NCI-H1694 treated with DMSO at 0.1 percent for 48 hours (cell line): ENCODE measurements around the gene SPEF1.
"Not testable (repeated sequence)": the region's sequence is repeated elsewhere in the genome, so short reads cannot be mapped to it uniquely, and the experiment has no call there.

Experiments used
- DNase-seq: peaks from one replicate; lab custom pipeline; 2025; lab: John Stamatoyannopoulos, UW

SPEF1 gene

DNA sequence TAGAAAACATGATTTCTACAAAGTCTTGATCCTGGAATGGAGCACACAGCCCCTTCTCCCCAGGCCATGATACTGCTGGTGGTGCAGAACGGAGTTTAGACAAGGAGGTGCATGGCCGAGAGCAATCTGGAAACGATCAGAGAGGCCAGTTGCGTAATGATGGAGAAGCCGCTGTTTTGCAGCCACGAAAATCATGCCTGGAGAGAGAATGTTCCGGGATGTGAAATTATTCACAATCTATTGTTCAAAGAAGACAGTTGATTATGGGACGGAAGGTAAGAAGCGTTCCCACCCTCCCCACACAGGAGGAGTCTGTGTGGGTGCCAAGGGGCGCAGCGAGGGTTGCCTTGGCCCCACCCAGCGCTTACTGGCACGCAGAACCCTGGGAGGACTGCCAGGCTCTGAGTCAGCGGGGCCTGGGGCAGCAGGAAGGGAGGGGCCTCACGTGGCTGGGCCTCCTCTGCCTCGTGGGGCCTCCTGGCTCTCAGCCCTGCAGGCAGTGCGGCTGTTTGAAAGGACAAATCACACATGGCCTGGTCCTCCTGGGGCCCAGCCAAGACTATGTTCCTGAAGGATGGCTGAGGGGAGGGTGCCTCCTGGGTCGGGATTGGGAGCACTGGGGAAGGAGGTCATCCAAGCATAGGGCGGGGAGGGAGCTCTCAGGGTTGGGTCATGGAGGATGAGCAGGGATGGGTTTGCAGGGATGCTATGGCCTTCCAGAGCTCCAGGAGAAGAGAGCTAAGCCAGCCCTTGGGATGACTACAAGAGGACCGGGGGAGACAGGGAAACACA, 30.4 kb upstream of the SPEF1 start:
- peak; percentile 95 for DNase-seq

DNA sequence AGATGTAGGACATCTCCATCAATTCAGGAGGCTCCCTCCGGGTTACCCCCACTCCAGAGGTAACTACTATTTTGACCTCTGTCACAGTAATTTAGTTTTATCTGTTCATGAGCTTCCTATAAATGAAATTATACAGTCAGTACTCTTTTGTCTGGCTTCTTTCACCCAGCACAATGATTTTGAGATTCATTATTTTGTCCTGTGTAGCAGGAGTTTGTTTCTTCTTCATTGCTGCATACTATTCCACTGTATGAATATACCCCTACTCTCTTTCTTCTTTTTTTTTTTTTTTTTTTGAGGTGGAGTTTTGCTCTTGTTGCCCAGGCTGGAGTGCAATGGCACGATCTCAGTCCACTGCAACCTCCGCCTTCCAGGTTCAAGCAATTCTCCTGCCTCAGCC, 27.3 kb upstream of the SPEF1 start:
- DNase-seq: no peak

DNA sequence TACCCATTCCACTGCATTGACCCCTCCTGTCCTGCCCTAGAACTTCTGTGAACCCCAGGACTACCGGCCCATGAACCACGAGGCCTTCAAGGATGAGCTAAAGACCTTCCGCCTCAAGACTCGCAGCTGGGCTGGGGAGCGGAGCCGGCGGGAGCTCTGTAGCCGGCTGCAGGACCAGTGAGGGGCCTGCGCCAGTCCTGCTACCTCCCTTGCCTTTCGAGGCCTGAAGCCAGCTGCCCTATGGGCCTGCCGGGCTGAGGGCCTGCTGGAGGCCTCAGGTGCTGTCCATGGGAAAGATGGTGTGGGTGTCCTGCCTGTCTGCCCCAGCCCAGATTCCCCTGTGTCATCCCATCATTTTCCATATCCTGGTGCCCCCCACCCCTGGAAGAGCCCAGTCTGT, 23.5 kb upstream of the SPEF1 start:
- no peak for DNase-seq

DNA sequence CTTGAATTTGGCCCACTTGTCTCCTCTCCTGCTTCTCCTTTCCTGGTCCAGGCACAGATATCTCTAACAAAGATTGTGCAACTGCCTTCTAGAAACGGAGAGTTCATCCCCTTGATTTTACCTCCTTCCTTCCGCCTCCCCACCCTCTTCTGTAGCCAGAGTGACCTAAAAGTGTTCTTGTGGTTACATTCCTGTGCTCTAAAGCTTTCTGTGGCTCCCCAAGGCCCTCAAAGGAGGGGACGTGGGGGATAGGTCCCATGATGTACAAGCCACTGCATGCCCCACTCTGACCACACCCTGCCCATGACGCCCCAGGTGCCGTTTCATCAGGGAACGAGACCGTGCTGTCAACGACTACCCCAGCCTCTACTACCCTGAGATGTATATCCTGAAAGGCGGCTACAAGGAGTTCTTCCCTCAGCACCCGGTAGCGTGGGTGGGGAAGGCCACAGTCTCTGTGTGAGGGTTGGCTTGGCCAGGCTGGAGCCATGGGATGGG, 23.1 kb upstream of the SPEF1 start:
- DNase-seq: no peak

DNA sequence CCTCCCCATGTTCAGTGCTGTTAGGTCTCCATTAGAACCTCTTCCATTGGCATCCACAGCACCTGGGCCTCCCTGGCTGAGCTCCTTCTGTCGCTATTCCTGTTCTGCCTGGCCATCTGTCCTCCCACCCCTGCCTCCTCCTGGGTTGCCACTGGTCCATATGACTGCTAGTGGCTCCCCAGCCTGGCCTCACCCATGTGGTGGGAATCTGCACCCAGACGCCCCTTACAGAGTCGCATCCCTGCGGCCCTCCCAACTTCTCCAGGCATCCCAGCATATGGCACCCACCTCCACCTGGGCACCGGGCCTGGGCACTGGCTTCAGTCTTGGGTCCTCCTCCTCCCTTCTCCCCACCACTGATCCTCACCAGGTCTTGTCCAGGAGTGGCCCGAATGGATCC, 22.6 kb upstream of the SPEF1 start:
- DNase-seq: no peak

DNA sequence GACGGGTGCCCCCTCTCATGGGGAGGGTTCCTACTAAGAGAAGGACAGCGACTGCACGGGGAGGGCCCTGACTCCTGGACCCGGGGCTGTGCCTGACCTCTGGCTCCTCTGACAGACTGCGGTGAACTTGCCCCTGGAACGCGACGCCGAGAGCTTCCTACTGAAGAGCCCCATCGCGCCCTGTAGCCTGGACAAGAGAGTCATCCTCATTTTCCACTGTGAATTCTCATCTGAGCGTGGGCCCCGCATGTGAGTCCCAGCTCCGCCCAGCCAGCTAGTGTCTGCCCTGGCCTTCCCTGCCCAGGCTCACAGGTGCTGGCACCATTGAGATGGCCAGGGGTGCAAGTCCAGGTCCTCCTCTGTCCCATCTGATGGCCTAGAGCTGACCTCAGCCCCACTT, 22.0 kb upstream of the SPEF1 start:
- DNase-seq: no peak

DNA sequence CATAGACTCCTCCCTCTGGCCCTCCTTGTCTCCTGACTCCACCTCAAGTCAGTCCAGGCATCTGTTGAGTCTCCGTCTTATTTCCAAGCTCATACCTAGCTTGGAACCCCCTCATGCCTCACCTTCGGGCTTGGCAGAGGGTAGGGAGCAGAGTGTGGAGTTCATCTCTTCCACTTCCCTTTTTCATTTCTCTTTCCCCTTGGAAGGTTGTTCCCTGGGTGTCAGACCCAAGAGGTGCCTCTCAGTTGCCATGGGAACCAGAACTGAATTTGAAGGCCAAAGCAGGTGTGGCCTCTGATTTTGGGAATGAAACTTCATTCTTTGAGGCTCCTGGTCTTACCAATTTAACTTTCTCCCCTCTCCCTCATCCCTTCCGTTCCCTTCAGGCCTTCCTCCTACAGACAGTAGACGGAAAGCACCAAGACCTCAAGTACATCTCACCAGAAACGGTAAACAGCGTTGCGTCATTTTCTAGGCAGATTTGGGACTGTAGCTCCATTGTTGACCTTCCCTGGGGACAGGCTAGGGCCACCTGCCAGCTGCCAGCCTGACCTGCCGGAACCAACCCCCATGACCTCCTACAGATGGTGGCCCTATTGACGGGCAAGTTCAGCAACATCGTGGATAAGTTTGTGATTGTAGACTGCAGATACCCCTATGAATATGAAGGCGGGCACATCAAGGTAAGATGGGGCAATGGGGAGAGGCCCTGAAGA, 21.4 kb upstream of the SPEF1 start:
- no peak for DNase-seq

DNA sequence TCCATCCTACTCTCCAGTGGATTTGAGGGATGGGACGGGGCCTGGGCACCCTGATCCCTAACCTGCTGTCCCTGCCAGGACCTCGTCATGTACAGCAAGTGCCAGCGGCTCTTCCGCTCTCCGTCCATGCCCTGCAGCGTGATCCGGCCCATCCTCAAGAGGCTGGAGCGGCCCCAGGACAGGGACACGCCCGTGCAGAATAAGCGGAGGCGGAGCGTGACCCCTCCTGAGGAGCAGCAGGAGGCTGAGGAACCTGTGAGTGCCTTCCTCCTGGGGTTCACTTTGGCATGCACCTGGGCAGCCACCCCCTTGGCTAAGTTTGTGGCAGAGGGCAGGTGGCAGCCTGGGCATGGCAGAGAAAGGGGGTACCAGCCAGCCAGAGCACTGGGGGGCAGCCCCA, 20.6 kb upstream of the SPEF1 start:
- DNase-seq: no peak

DNA sequence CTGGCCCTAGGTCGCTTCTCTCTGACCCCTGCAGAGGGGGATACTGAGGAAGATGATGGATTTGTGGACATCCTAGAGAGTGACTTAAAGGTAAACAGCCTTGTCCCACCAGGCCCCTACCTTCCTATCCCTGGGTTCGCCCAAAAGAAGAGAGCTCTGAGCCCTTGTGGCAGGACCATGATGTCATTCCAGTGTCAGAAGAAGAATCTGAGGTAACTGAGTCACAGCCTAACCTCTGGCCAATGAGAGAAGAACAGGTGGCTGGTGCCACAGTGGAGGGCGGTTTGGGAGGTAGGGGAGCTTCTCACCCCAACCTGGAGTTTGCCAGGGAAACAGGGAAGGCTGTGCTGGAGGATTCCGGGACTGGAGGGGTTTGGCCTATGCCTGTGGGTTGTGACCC, 20.1 kb upstream of the SPEF1 start:
- DNase-seq: no peak

DNA sequence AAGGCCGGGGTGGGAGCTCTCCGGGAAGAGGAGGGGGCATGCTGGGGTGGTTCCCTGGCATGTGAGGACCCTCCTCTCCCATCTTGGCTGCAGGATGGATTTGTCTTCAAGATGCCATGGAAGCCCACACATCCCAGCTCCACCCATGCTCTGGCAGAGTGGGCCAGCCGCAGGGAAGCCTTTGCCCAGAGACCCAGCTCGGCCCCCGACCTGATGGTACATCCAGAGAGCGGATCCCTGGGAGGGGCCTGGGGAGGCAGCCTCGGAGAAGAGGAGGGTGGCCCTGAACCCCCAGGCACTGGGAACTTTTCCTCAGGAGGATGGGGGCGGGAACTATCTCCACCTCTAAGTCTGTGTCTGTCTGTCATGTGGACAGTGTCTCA, 19.6 kb upstream of the SPEF1 start:
- DNase-seq: no peak

DNA sequence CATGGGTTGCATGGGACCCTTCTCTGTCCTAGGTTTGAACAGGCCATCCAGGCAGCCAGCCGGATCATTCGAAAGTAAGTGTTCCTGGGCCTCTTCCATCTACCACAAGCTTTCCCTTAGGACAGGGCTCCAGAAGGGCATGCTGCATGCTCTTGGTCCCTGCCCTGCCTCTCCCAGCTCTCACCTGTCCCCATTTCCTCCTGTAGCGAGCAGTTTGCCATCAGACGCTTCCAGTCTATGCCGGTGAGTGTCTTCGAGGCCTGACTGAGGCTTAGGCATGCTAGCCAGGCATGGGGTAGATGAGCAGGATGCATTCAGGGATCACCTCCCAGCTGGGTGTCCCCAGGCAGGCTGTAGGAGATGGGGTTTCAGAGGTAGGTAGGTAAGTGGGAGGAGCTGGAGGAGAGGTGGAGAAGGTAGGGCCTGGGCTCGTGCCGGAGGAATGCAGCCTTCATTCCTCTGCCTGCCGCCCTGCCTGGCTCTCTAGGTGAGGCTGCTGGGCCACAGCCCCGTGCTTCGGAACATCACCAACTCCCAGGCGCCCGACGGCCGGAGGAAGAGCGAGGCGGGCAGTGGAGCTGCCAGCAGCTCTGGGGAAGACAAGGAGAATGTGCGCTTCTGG, 19.1 kb upstream of the SPEF1 start:
- DNase-seq: no peak

DNA sequence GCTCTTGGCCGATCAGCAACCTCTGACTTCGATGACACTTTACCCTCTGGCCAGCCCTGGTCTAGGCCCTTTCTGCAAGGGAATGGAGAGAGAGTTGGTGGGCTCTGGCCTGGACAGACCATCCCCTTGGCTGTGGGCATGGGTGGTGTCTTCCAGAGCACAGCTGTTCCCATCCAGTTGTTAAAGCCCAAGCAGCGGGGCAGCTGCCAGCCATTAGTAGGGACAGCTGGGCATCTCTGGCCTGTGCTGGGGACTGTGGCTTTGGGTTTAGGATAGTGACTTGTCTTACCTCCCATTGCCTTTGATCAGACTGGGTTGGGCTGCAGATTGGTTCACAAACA, 17.6 kb upstream of the SPEF1 start:
- no peak for DNase-seq

DNA sequence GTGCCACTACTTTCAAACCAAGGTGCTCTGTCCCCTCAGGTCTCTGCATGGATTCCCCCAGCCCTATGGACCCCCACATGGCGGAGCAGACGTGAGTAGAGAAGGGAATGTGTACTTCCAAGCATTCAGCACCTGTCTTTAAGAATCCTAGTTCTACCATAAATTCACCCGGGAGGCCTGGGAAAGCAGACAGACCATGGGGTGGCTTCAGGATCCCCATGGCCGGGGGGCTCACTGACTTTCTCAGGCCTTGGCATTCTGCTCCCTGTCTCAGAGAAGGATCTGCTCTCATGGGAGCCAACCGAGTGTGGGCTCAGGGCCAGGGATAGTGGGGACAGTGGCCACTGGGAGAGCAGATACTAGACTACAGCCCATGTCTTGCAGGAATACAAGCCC, 17.1 kb upstream of the SPEF1 start:
- no peak for DNase-seq

DNA sequence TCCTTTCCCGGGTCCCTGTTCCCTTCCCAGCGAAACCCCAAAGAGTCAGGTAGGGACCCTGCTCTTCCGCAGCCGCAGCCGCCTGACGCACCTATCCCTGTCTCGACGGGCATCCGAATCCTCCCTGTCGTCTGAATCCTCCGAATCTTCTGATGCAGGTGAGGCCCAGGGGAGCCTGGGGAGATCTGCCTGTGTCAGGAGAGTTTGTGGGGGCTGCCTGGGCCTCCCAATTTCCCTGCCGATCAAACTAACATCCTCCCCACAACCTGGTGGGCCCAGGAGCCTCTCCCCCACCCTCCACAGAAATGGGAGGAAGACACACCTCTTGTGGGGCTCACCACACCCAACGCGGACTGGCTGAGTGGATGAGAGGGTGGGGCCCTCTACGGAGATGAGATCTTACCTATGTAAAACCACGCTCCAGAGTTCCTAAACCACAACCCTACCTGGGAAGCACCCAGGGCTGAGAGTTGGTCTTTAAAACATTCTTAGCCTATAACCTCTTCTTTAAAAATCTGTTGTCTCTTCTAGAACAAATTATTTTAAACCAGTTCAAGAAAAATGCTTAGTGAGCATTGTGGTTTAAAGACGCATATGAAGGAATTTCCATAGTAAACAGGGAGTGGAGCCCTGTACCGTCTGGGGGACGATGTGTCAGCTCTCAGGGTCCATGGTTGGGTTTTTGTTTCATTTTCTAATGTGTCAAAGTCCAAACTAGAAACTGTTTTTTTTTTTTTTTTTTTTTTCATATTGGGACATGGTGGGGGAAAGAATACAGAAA, 16.5 kb upstream of the SPEF1 start:
- DNase-seq: no peak

DNA sequence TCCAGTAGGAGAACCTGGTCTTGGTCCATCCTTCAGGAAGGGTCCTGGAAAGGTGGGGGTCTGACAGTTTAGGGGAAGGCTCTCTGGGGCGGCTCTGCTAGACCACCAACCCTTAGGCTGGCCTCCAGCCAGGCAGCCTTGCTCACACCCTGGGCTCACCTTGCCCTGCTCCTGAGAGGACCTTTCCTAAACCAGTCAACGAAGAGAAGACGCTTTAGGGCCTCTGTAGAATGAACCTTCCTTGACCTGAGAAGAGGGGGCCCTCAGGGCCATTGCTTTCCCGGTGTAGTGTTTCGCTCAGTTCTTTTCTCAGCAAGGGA, 15.9 kb upstream of the SPEF1 start:
- no peak for DNase-seq

DNA sequence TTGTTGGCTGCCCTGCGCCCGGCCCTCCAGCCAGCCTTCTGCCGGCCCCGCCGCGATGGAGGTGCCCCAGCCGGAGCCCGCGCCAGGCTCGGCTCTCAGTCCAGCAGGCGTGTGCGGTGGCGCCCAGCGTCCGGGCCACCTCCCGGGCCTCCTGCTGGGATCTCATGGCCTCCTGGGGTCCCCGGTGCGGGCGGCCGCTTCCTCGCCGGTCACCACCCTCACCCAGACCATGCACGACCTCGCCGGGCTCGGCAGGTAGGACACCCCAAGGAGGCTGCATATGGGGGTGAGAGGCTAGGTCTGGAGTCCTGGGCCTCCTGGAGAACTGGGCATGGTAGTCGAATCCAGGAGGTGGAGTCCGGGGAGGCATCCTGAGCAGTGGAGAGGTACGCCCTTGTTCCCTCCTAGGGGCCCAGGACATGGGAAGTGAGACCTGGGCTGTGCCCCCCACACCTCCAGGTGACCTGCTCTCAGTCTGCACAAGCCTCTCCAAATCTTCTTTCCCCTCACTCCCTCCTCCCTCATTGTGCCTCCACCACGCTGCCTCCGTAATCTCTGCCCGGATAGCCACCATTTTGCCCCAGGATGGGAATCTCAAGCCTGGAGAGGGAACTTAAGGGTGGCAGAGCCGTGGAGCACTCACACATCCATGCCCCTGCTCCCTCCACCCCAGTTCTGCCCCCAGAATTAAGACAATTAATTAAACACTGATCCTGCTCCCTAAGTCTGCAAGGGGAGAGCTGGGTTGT, 15.4 kb upstream of the SPEF1 start:
- no peak for DNase-seq

DNA sequence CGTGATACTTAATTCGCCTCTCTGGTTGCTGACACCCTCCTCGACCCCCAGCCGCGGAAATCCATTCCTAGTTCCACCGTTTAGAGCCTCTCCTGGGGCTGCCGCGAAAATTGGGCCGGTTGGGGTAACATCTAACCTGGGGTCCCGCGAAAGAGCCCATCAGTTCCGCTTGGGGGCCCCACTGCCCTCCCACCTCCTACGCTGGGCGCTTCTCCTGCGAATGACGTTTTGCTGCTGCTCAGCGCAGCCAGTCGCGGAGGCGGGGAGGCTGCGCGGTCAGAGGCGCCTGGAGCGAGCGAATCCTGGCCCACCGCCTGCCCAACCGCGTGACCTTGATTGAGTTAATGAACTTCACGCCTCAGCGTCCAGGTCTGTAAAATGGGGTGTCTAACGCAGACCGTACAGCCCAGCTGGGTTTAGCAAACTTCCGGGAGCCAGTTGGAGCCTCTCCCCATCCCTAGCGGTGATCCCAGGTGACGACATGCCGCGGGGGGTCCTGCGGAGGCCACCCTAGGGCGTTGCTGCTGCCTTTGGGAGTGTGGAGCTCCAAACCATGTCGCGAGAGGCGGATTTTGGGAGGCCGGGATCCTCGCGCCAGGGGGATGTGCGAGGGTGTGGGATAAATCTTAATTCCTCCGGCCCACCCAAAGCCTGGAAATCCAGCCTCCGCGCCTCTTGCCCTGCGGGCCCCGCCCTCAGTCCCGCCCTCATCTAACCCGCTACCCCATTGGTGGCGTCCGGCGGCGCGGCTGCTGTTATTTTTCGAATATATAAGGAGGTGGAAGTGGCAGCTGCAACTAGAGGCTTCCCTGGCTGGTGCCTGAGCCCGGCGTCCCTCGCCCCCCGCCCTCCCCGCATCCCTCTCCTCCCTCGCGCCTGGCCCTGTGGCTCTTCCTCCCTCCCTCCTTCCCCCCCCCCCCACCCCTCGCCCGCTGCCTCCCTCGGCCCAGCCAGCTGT, 14.5 kb upstream of the SPEF1 start, which contains the start of gene CDC25B:
TSS of gene CDC25B (plus strand) at position 800 of the 958 bp plus-strand sequence. CDS start 222 bp downstream, outside the sequence.
- DNase-seq: peak; percentile 90

DNA sequence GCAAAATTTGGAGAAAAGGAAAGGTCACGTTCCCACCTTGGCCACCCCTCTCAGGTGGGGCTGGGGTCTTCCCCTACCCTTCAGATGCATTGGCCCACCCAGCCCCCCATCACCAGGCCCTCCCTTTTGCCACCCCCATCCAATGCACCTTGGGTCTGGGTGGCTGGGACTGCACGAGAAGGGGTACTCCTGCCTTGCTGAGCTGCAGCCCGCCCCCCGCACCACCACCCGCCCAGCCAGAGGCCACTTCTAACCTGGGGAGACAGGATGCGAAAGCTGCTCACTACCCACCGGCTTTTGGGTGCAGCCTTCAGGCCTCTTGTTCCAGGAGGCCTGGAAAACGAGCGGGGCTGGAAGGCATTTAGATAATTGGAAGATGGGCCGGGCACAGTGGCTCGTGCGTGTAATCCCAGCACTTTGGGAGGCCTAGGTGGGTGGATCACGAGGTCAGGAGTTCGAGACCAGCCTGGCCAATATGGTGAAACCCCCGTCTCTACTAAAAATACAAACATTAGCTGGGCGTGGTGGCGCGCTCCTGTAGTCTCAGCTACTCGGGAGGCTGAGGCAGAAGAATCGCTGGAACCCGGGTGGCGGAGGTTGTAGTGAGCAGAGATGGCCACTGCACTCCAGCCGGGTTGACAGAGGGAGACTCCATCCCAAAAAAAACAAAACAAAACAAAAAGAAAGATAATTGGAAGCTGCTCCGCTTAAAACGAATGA, 13.6 kb upstream of the SPEF1 start:
- DNase-seq: no peak

DNA sequence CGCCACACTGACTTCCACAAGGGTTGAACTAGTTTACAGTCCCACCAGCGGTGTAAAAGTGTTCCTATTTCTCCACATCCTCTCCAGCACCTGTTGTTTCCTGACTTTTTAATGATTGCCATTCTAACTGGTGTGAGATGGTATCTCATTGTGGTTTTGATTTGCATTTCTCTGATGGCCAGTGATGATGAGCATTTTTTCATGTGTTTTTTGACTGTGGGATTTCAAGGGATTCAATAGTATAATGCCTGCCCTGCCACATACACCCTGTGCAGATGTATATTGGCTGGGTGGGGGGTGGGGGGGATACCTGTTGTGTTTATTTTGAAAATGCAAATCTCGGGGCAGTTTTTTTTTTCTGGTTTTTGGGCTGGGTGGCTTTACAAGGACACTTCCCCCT, 12.9 kb upstream of the SPEF1 start:
- not testable (repeated sequence) for DNase-seq

DNA sequence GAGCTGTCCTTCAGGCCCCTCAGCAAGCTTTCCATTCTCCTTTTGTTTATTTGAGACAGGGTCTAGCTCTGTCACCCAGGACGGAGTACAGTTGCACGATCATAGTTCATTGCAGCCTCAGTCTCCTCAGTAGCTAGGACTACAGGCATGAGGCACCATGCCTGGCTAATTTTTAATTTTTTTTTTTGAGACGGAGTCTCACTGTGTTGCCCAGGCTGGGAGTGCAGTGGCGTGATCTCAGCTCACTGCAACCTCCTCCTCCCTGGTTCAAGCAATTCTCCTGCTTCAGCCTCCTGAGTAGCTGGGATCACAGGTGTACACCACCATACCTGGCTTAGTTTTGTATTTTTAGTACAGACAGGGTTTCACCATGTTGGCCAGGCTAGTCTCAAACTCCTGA, 8.0 kb upstream of the SPEF1 start:
- not testable (repeated sequence) for DNase-seq
